Neutrophil (primary cell): ENCODE results near the gene SDCBP2.

Source experiments
- H3K27ac ChIP-seq: fragments of 200-600 bp; sonication (generic); 2 replicates; pipeline ENCODE4 v1.5.1; 2016; ENCODE audit warnings: mild to moderate bottlenecking, moderate library complexity
- H3K27me3 ChIP-seq: fragments of 200-600 bp; sonication (generic); 2 replicates; pipeline ENCODE4 v1.6.0; 2016; ENCODE audit warnings: mild to moderate bottlenecking
- H3K36me3 ChIP-seq: fragments of 200-600 bp; sonication (generic); 2 replicates; pipeline ENCODE4 v1.5.1; 2017
- H3K4me1 ChIP-seq, 2 experiments: fragments of 200-600 bp in 1 of 2; sonication (generic) in 1 of 2; 1 replicate in 1 of 2; 2 replicates in 1 of 2; pipeline versions ENCODE4 v1.5.1 to v1.6.1; 2013 to 2016; ENCODE audit warnings: low read depth in 1 of 2, low read length in 1 of 2, mild to moderate bottlenecking in 1 of 2, moderate library complexity in 1 of 2; ENCODE audit not compliant: control insufficient read depth in 1 of 2, insufficient read depth in 1 of 2
- H3K4me3 ChIP-seq, 2 experiments: fragments of 200-600 bp in 1 of 2; sonication (generic) in 1 of 2; 1 replicate in 1 of 2; 2 replicates in 1 of 2; pipeline ENCODE4 v1.5.1; 2013 to 2016; ENCODE audit warnings: low read depth in 1 of 2, low read length in 1 of 2, mild to moderate bottlenecking in 1 of 2, moderate library complexity in 1 of 2
- H3K9me3 ChIP-seq: fragments of 200-600 bp; sonication (generic); 2 replicates; pipeline ENCODE4 v1.5.1; 2016
- TF ChIP-seq, protein P1 (sequence below): fragments of 200-600 bp; sonication (generic); IDR thresholded peaks from 2 replicates; pipeline ENCODE4 v1.5.1; 2016; ENCODE audit warnings: antibody characterized with exemption

Gene SDCBP2

DNA sequence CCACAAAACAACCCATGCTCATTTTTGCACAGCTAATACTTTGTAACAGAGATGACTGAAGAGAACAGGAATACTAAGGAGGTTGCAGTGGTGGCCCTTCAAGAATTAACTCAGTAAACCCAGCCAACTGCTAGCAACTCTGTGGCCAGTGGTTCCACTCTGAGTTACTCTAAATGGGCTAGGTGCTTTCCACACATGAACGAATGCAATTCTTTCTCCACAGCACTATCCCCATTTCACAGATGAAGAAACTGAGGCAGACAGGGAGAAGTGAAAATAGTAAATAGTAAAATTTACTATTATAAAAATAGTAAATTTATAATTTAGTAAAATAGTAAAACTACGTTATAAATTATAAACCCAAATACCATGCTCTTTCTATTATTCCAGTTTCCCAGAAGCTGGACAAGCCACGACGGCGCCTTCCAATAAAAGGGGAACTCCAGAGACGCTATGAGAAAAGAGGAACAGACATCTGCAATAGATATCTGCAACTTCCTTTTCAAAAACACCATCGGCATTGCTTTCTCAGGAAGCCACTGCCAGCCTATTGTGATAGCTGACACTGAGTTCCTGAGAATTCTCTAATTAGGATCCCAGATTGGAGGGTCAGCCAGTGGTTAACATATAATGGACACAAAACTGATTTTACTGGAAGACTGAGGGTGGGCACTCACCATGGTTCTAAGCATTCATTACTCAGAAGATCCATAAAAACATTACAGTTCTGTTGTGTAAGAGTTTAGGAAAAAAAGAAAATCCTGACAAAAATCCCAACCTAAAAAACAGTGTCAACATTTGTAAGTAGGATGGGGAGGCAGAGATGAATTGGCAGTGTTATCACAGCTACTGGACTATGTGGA is 47.7 kb upstream of the SDCBP2 start:
- peak overlapping the region; percentile 88 for H3K27ac ChIP-seq
- no peaks in the 10 kb centered on the region for H3K9me3 ChIP-seq
- TF ChIP-seq, protein P1, sequence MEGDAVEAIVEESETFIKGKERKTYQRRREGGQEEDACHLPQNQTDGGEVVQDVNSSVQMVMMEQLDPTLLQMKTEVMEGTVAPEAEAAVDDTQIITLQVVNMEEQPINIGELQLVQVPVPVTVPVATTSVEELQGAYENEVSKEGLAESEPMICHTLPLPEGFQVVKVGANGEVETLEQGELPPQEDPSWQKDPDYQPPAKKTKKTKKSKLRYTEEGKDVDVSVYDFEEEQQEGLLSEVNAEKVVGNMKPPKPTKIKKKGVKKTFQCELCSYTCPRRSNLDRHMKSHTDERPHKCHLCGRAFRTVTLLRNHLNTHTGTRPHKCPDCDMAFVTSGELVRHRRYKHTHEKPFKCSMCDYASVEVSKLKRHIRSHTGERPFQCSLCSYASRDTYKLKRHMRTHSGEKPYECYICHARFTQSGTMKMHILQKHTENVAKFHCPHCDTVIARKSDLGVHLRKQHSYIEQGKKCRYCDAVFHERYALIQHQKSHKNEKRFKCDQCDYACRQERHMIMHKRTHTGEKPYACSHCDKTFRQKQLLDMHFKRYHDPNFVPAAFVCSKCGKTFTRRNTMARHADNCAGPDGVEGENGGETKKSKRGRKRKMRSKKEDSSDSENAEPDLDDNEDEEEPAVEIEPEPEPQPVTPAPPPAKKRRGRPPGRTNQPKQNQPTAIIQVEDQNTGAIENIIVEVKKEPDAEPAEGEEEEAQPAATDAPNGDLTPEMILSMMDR, result no peak
- peaks cover 92 to 93% of the 10 kb centered on the region in 2 experiments for H3K4me1 ChIP-seq
- no peaks in the 10 kb centered on the region for H3K27me3 ChIP-seq
- peaks cover 28% of the 10 kb centered on the region for H3K36me3 ChIP-seq
- peak overlapping the region; percentile 39 to 42 for H3K4me3 ChIP-seq

DNA sequence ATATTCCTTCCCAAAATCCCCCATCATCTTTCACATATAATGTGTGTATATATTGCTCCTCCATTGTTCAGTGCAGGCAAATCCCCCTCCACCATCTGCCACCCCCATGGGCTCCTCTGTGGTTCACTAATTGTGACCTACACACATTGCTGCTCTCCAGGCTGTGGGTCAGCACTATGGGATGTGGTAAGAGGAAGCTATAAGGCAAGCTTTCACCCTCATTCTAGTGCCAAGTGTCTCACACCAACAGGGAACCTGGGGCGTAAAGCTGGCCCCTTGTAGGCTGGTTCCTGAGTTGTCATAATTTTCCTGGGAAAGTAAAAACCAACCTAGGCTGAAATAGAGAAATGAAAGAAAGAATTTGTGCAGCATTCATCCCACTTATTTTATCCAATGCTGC is 47.1 kb upstream of the SDCBP2 start:
- Histone ChIP-seq H3K27ac (peak overlapping the region; percentile 88), H3K27me3 (no peaks in the 10 kb centered on the region), H3K4me3 (peak overlapping the region; percentile 39 to 42), H3K9me3 (no peaks in the 10 kb centered on the region), H3K4me1 (peaks cover 92 to 93% of the 10 kb centered on the region in 2 experiments), H3K36me3 (peaks cover 35% of the 10 kb centered on the region)
- TF ChIP-seq, protein P1, result no peak

DNA sequence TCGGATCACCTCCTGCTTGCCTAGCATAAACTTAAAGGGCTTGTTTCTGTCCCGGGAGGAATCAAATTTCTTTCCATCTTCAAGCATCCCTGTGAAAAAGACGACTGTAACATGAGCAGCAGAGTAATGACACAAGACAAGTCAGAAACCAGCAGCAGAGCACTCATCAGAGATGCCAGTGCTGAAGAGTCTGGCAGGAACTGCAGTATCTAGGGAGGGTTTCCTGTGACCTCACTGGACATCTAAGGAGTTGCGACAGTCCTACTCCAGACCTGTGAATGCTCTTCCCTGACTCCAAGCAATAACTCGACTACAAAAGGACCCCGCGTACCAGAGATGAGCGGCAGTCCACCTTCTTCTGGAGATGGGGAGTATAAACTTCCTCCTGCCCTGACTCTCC is 46.6 kb upstream of the SDCBP2 start:
- Histone ChIP-seq H3K9me3 (no peaks in the 10 kb centered on the region), H3K36me3 (peaks cover 40% of the 10 kb centered on the region), H3K27ac (peak overlapping the region; percentile 88), H3K4me3 (peak overlapping the region; percentile 39 to 42), H3K27me3 (no peaks in the 10 kb centered on the region), H3K4me1 (peaks cover 92 to 93% of the 10 kb centered on the region in 2 experiments)
- TF ChIP-seq, protein P1, result no peak

DNA sequence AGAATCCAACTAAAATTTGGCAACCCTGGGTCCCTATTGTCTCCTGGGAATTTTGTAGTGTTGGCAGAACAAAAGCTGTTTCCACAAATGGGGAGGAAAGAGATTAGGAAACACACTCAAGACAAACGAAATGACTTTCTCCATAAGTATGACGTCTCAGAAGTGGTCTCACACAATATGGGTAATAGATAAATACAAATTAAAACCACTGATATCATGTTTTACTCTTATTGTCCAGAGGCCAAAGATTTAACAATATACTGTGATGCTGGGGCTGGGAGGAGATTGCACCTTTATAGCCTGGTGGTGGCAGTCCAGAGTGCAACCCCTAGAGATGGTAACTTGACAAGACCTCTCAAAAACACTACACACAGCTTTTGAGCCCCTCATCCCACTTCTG is 45.3 kb upstream of the SDCBP2 start:
- no peaks in the 10 kb centered on the region for H3K9me3 ChIP-seq
- TF ChIP-seq, protein P1, result no peak
- peaks cover 47% of the 10 kb centered on the region for H3K36me3 ChIP-seq
- H3K4me1 ChIP-seq, result peaks cover 92 to 93% of the 10 kb centered on the region in 2 experiments
- H3K4me3 ChIP-seq, result no peak overlapping the region
- H3K27ac ChIP-seq, result peak overlapping the region; percentile 88
- no peaks in the 10 kb centered on the region for H3K27me3 ChIP-seq

DNA sequence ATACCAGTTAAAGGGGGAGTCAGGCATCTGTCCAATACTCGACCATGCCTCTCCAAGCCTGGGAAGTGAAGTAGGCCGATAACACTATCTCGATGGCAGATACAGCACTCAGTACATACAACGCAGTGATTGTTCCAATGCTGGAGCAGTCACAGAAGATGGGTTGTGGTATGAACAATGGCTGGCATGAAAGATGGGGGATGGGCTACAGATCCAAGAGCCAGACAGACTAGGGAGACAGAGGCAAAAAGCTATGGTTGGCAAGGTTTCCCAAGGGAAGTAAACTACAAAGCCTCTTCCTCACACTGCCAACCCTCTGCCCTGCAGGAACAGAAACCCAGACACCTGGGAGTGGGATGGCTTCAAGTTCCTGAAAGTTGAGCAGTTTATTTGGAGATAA is 44.7 kb upstream of the SDCBP2 start:
- Histone ChIP-seq H3K4me3 (no peak overlapping the region), H3K36me3 (peaks cover 51% of the 10 kb centered on the region), H3K27me3 (no peaks in the 10 kb centered on the region), H3K9me3 (no peaks in the 10 kb centered on the region), H3K4me1 (peaks cover 90 to 92% of the 10 kb centered on the region in 2 experiments), H3K27ac (peak overlapping the region; percentile 88)
- TF ChIP-seq, protein P1, result no peak
